Measurements from ENCODE around the gene NUDT8.

DNA sequence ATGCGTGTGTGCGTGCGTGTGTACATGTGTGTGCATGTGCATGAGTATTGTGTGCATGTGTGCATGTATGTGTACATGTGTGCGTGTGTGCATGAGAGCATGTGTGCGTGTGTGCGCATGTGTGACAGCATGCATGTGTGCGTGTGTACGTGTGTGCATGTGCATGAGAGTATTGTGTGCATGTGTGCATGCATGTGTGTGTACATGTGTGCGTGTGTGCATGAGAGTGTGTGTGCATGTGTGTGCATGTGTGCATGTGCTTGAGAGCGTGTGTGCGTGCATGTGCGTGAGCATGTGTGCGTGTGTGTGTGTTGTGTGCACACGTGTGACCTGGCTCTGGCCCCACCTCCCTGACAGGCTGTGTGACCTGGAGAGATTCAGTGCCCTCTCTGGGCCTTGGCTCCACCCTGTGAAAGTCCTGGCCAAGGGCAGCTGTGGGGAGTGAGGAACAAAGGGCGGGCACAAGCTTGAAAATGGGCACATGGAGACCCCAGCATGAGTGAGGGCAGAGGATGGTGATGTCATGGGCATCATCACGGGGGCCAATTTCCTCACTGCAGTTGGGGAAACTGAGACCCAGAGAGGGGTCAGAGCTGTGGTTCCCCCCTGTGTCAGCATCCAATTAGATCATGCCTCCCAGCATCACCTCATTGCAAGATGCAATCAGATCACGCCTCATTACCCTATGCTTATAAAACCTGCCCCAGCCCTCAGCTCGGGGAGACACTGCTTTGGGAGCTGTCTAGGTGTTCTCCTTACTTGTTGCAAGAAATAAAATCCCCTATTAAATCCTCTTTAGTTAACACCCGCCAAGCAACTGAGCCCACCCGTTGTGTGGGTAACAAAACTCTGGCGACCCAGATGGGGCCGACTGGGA lies 20.1 kb upstream of the NUDT8 start:
- TF ChIP-seq, protein P1, sequence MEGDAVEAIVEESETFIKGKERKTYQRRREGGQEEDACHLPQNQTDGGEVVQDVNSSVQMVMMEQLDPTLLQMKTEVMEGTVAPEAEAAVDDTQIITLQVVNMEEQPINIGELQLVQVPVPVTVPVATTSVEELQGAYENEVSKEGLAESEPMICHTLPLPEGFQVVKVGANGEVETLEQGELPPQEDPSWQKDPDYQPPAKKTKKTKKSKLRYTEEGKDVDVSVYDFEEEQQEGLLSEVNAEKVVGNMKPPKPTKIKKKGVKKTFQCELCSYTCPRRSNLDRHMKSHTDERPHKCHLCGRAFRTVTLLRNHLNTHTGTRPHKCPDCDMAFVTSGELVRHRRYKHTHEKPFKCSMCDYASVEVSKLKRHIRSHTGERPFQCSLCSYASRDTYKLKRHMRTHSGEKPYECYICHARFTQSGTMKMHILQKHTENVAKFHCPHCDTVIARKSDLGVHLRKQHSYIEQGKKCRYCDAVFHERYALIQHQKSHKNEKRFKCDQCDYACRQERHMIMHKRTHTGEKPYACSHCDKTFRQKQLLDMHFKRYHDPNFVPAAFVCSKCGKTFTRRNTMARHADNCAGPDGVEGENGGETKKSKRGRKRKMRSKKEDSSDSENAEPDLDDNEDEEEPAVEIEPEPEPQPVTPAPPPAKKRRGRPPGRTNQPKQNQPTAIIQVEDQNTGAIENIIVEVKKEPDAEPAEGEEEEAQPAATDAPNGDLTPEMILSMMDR (IDR thresholded peaks at IDR 0.05; ENCODE audit: insufficient read depth, low read depth, low read length), result no peak
- no peak for TF ChIP-seq EZH2 (IDR thresholded peaks at IDR 0.05; ENCODE audit: insufficient read depth, low read length)

Measured in astrocyte (in vitro differentiated cells and primary cell).